Measurements from ENCODE around the gene ADGRD1.

ADGRD1 gene

GRCh38 chr12:131026754-131027153 lies 73.0 kb downstream of the ADGRD1 start:
- DNase-seq = no peak

- no peak for DNase-seq
These were observed 73.6 kb downstream of the ADGRD1 start for GRCh38 chr12:131027264-131027663.

- DNase-seq = no peak
These were observed 74.3 kb downstream of the ADGRD1 start for GRCh38 chr12:131027876-131028586.

DNA sequence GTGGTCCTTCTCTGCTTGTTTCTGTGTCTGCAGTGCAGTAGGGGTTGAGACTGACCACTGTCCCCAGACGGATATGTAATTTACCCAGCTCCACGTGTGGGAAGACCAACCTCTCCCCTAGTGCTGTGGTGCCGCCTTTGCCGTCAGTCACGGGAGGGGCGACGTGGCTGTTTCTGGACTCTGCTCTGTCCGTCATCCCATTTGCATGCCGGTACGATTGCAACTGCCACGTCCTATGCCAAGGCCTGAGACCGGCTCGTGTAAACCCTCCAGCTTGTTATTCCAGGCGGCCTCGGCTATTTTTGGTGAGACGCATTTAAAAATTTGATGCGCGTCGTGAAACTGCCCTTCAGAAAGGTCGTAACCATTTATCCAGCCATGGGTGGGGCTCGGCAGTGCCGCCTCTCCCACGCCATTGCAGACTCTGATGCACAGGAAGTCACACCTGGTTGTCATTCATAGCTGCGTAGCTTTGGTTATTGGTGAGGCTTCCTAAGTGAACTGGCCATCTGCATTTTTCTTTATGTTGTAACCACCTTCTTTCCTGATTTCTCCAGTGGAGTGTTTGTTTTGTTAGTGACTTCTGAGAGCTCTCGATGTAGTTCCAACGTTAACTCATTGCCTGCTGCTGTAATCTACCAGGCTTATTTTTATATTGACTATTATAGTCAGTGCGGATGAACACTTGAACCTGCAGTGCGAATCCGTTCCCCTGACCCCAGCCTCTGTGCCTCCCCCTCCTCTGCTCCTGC lies 75.1 kb downstream of the ADGRD1 start:
- DNase-seq = no peak

- no peak for DNase-seq
These were observed 77.0 kb downstream of the ADGRD1 start for GRCh38 chr12:131030472-131031328.

DNA sequence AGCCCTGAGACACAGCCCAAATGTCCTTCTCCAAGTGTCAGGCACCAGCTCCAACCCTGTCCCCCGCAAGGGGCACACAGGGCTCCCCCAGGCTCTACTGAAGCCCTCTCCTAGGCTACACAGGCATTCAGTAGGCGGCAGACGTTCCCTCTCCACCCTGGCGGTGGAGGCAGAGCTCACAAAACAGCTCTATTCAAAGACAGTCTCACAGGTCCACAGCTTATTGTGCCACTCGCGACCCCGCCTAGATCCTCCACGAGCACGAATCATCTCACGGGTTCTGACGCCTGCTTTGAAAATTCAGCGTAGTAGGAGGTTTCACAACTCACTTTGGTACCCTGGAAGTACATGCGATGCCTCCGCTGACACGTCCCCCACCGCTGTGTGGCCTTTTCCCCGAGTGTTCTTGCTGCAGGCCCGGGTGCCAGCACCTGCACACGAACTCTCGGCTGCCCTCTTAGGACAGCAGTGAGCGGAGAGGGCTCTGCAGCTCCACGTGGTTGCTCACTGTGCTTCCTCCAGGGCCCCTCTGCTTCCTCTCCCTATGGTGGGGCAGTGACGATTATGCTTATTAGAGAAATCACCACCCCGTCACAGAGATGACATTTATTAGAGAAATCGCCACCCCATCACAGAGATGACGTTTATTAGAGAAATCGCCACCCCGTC lies 78.5 kb downstream of the ADGRD1 start:
- DNase-seq = no peak

DNA sequence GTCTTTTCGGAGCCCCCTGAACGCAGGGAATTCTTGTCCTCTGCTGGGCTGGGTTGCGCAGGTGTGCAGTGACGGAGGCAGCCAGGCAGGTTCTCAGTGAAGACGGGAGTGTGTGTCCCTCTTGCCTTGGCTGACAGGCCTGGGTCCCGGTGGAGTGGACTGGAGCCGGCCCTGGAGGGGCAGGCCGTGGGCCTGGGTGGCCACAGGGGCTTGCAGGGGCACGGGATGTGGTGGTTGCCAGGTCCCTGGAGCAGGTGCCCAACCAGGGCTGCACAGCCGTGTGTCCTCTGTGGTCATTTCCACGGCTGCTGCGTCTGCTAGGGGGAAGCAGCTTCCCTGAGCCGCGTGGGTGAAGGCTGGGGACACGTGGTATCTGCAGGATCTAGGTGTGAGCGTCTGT lies 79.8 kb downstream of the ADGRD1 start:
- DNase-seq = no peak

DNA sequence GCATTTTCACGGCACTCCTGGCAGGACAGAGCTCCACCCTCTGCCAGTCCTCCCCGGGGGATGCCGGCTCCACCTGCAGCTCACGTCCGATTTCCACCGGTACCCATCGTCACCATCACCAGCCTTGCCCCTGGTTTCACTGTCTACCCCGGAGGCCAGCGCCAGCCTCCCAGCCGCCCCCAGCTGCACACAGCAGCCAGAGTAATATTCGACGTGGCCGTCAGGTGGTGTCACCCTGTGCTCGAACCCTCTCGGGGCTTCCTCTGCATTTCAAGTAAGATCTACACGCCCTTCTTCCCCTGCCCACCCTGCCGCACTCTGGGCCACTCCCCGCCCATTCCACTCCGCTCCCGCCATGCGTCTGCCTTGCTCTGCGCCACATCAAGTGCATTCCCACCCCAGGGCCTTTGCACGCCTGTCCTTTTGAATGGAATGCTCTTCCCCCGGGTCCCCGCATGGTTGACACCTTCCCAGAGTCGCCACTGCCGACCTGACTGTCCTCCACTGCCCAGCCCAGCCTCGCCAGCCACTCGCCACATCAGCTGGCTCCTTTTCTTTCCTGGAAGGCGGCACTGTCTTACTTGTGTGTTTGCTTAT lies 80.3 kb downstream of the ADGRD1 start:
- DNase-seq = no peak

GRCh38 chr12:131034631-131035244 lies 81.0 kb downstream of the ADGRD1 start:
- DNase-seq = no peak

- DNase-seq = no peak
These were observed 81.6 kb downstream of the ADGRD1 start for GRCh38 chr12:131035245-131035681.

DNA sequence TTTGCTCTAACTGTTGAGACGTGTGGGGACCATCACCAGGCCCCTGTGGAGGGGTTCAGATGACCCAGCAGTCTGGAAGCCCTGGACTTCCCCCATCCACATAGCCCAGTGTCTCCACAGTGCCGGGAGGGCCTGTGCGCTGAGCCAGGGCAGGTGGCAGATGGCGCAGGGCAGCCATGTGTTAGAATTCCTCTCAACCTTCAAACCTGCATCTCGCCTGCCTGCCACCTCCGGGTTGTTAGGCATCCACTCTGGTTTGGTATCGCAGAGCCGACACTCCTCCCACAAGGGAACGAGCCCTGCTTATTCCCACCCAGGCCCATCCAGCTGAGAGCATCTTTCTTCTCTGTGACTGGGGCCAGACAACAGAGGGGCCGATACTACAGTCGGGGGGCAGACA lies 84.5 kb downstream of the ADGRD1 start:
- DNase-seq = no peak

DNA sequence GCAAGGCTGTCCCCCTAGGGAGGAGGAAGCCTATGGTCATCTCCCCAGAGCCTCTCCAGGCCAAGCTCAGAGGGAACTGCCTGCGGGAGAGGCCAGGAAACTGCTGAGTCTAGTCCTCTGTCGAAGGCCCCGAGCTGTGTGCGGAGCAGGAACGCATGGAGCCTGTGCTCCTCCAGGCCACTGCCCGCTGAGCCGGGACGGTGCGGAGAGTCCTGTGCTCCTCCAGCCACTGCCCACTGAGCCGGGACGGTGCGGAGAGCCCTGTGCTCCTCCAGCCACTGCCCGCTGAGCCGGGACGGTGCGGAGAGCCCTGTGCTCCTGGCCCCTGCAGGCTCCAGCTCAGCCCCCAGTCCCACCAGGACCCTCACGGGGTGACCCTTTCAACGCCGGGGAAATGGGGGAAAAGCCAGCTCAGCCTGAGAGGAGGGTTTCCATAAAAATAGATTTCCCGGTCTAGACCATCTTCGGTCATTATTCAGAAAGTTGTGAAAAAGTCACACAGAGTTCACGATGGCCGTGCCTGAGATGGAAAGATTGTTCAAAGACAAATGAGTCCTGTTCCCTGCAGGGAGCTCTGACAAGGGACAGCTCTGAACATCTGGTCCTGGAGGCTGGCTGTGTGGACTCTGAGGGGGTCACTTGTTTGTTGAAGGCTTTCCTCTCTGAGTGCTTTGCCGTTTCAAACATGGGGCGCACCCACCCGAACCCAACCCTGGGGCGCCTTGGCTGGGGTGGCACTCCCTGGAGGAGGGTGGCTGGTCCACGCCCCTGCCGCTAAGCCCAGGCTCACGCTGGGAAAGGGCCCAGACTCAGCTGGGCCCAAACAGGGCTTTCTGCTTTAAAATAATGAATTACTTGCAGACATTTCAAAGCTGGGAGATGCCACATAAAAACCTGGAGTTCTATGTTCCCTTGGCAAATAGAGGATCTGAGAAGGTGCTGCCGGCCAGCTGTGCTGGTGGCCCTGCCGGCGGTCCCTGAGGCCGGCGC lies 85.5 kb downstream of the ADGRD1 start:
- DNase-seq = no peak

DNA sequence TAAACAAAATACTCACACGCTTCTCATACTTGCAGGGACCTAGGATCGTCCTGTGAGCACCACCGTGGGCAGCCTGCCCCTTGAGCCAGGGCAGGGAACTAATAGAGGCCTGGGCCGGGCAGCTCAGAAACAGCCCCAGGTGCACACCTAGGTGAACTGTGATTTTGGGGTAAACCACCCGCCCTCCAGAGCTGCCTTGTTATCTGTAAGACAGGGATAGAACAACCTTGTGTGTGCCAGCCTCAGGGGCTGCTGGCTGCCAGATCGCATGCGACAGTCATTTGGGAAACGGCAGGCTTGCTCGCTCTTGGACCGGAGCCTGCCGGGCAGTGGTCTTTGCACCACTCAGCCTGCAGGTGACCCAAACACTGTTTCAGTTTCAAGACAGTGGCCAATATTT lies 86.8 kb downstream of the ADGRD1 start:
- no peak for DNase-seq

DNA sequence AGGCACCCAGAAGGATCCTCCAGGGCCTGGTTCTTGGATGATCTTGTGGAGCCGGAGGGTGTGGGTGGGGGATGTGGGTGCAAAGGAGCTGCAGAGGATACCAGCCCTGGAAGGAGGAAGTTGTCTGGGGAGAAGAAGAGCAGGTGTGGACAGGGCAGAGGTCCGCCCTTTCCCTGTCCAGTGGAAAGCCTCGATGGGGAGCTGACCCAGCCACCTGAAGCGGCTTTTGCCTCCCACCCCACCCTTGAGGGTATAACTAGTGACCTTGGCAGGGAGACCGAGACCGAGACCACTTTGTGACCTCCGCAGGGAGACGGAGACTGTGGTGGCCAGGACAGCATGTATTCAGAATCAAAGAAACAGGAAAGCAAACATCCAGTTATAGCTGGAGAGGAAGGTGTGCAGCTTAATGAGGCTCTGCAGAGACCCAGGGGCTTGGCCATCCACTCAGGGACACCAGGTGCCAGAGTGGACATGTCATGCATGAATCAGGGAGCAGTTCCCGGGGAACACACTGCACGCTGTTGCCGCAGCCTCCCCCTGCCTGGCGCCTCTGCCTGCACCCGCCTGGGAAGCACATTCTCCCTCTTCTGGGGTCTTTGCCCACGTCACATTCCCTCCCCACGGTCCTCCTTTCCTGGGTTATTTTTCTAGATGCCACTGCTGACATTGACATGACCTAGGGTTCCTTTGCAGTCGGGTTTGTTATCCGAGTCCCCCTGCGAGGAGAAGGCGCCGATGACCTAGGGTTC lies 87.7 kb downstream of the ADGRD1 start:
- no peak for DNase-seq

- DNase-seq = no peak
These were observed 88.5 kb downstream of the ADGRD1 start for GRCh38 chr12:131041968-131042833.

- no peak for DNase-seq
These were observed 89.1 kb downstream of the ADGRD1 start for GRCh38 chr12:131042834-131043245.

GRCh38 chr12:131043401-131043871 lies 89.7 kb downstream of the ADGRD1 start:
- DNase-seq = no peak

- DNase-seq = no peak
These were observed 90.4 kb downstream of the ADGRD1 start for GRCh38 chr12:131044136-131044535.
